RCC 7860 (cell line): Measurements from ENCODE around the gene C5.
"Not testable (repeated sequence)": the region's sequence is repeated elsewhere in the genome, so short reads cannot be mapped to it uniquely, and the experiment has no call there.

Source experiments
- DNase-seq: peaks from one replicate; pipeline ENCODE4 v3.0.0-alpha.2; 2015; ENCODE audit warnings: low spot score
- FAIRE-seq: peaks from 2 replicates; lab custom pipeline; 2012; peaks lifted over from hg19 to GRCh38; lab: Jason Lieb, UNC

The C5 gene

GRCh38 chr9:120983259-120983837, 66.7 kb downstream of the C5 start:
- no peak for DNase-seq
- no peak for FAIRE-seq

GRCh38 chr9:120982836-120983235, 67.2 kb downstream of the C5 start:
- FAIRE-seq (no peak), DNase-seq (no peak)

GRCh38 chr9:120980951-120981350, 69.1 kb downstream of the C5 start:
- FAIRE-seq (no peak), DNase-seq (no peak)

GRCh38 chr9:120979797-120980196, 70.3 kb downstream of the C5 start:
- no peak for FAIRE-seq
- DNase-seq = no peak

- DNase-seq (no peak), FAIRE-seq (no peak)
Measured at GRCh38 chr9:120978987-120979386, 71.1 kb downstream of the C5 start.

GRCh38 chr9:120977321-120977720, 72.8 kb downstream of the C5 start:
- FAIRE-seq = no peak
- DNase-seq = no peak

- DNase-seq (no peak), FAIRE-seq (no peak)
Measured at GRCh38 chr9:120974921-120975320, 75.2 kb downstream of the C5 start.

- FAIRE-seq (no peak), DNase-seq (no peak)
Measured at GRCh38 chr9:120974181-120974580, 75.9 kb downstream of the C5 start.

GRCh38 chr9:120971938-120972337, 78.1 kb downstream of the C5 start:
- no peak for DNase-seq
- FAIRE-seq = no peak

GRCh38 chr9:120971471-120971870, 78.6 kb downstream of the C5 start:
- not testable (repeated sequence) for DNase-seq, FAIRE-seq

GRCh38 chr9:120970244-120970643, 79.8 kb downstream of the C5 start:
- DNase-seq = no peak
- no peak for FAIRE-seq

- FAIRE-seq = no peak
- no peak for DNase-seq
Measured at GRCh38 chr9:120966013-120966369, 84.1 kb downstream of the C5 start.

- FAIRE-seq (no peak), DNase-seq (no peak)
Measured at GRCh38 chr9:120965344-120966012, 84.6 kb downstream of the C5 start.

- DNase-seq (no peak), FAIRE-seq (no peak)
Measured at GRCh38 chr9:120961936-120962335, 88.1 kb downstream of the C5 start.

- no peak for FAIRE-seq
- no peak for DNase-seq
Measured at GRCh38 chr9:120960001-120960400, 90.1 kb downstream of the C5 start.

- DNase-seq (no peak), FAIRE-seq (no peak)
Measured at GRCh38 chr9:120956862-120957261, 93.2 kb downstream of the C5 start.

GRCh38 chr9:120951960-120952618, 98.0 kb downstream of the C5 start:
- DNase-seq (no peak), FAIRE-seq (no peak)

GRCh38 chr9:120950421-120951388, 99.4 kb downstream of the C5 start:
- FAIRE-seq (peak; percentile 55), DNase-seq (peak; percentile 44)

- FAIRE-seq (no peak), DNase-seq (no peak)
Measured at GRCh38 chr9:120949290-120949689, 100.8 kb downstream of the C5 start.

- no peak for FAIRE-seq
Measured at GRCh38 chr9:120948824-120949223, 101.3 kb downstream of the C5 start.

GRCh38 chr9:120947222-120947621, 102.9 kb downstream of the C5 start:
- FAIRE-seq = no peak
- no peak for DNase-seq

More at GRCh38 chr9:120948824-120949223, 101.3 kb downstream of the C5 start:
- DNase-seq = no peak
